ENCODE measurements around the gene CALML3.
A peak's percentile ranks its signal among the peaks of the same experiment; 100 is the strongest.

The CALML3 gene

DNA sequence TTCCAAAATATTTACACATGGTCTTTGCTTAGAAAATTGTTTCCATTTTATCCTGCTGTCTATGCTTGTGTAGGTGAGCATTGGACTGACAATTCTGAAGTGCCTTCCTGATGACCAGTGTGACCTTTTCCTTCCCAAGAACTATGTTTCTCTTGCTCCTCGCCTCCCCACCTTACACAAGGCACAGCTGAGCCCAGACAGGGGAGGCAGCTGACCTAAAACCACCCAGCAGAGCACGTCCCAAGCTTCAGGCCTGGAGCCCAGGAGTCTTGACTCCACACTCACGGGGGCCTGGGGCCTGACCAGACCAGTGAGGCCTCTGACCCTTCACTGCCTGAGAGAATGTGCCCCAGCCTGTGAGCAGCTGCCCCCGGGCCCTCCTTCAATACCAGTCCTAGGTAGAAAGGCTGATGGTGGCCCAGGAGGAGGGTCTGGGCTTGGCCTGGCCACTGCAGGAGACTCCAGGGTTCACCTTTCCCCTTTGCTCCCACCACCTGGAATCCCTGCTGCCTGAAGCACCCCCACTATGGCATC is 32.4 kb upstream of the CALML3 start:
- no peak for DNase-seq

DNA sequence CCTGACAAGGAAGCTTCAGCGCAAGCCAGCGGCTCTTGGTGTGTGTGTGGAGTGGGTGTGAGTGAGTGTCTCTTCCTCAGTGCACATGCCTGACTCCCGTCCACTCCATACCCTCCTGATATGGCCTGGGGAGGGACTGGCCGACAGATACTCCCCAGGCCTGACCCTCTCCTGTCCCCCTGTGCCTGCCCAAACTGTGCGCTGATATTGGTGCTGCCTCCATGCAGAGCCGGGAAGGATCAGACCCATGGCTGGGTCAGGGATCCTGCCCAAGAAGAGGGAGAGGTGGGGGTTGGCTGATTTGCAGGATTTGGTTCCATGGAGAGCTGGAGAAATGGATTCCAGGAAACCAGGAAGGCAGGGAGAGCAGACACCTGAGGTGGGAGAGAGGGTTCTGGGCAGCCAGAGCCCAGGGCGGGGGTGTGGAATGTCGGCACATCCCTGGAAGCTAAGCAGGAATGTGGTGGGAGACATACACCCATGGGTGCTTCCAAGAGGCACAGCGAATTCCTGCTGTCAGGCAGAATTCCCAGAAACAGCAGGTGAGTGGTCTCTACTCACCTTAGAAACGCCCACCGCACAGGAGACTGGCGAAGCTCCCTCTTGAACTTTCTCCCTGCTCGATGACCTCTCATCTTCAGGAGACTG is 31.7 kb upstream of the CALML3 start:
- no peak for DNase-seq

DNA sequence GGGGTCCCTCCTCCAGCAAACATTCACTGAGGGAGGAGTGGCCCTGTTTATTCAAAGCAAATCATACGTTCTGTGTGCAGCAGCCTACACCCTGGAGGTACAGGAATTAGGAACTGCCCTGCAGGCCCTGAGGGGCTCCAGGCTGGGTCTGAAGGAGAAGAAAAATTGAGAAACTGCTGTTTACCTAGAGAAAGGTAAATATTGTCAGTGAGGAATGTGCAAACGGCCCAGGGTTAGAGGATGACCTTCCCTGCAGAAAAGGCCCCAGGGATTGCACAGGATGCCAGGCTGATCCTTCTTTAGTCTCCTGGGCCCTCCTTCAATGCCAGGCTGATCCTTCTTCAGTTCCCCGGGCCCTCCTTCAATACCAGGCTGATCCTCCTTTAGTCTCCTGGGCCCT is 31.1 kb upstream of the CALML3 start:
- DNase-seq: peak; percentile 44

DNA sequence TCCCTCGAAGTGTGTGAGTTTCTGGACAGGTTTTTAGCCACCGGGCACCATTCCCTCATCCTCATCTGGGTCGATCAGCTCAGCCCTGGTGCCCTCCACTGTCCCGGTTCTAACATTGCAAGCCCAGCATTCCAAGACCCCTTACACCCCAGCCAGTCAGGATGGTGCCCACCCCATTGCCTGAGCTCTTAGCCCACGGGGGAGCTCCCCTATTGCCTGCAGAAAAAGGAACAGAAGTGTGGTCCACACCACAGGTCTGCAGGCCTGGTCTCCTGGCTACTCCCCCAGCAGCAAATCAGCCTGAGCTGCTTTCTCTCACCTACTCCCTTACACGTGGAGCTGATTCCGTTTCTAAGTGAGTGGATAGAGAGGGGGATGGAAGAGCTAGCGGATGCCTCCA is 30.1 kb upstream of the CALML3 start:
- DNase-seq: no peak

DNA sequence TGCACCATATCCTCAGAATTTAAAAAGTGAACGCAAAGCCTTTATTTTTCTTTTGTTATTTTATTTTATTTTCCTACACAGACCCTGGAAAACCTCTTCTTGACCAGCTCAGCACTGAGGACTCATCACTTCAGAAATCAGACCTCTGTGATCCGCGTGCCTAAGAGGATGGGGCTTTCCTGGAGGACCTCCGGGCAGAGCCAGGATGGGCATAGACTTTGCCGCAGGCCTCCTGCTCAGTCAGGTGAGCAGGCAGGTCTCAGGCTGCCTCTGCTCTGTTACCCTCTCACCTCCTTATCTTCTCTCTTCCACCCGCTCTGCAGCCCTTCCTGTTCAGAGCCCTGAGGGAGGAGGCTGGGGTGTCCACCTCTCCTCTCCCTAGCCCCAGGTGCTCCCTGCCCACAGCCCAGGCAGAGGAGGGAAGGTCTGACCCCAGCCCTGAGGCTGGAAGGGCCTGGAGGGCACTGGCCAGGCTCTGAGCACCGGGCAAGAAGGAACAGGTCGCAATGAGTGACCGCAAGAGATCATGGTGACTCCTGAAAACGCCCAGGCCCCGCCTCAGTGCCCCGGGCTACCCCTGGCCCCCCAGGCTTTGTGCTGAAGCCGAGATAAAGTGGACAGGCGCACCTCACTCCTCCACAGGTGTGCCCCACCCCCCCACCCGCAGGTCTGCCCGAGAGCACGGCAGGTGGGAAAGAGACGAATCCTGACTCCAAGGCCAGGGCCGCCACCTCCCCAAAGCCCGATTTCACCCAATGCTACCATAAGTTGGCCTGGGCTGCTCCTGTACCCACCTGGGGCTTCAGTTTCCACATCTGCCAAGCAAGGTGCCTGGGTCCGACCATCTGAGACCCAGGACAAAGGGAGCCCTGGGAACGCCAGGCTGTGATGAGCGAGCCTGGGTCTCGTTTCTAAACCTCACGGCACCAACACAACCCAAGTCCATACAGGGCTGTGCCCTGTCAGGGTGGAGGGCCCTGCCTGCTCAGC is 28.2 kb upstream of the CALML3 start:
- peak; percentile 41 for DNase-seq

DNA sequence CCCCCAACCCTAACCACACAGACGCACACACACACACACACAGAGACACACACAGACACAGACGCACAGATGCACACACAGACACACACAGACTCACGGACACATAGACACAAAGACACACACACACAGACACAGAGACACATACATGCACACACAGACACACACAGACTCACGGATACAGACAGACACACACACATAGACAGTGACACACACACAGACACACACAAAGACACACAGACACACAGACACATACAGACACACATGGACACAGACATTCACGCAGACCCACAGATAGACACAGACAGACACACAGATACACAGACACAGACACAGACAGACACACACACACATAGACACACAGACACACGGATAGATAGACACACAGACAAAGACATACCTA is 27.5 kb upstream of the CALML3 start:
- DNase-seq: no peak

DNA sequence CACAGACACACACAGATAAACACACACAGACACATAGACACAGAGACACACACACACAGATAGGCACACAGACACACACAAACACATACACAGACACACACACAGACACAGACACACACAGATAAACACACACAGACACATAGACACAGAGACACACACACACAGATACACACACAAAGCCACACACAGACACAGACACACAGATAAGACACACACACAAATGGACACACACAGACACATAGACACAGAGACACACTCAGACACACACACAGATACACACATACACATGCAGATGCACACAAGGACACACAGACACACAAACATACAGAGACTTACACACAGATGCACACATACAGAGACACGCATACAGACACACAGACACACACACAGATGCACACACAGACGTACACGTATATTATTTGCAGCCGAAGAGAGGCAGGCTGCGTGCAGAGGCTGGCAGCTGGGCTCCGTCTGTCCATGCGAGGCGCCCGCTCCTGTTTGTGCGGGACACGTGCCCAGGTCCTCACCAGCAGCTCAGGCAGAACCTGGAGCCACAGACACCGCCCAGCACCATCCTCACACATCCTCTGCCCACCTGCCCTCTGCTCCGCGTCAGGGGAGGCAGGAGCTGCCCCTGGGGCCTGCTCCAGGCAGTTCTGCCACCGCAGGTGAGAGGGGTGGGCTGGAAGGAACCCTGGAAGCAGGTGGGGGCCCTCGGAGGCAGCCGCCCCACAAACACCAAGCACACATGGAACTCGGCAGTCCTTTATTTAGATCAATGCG is 26.6 kb upstream of the CALML3 start:
- DNase-seq: peak; percentile 77

DNA sequence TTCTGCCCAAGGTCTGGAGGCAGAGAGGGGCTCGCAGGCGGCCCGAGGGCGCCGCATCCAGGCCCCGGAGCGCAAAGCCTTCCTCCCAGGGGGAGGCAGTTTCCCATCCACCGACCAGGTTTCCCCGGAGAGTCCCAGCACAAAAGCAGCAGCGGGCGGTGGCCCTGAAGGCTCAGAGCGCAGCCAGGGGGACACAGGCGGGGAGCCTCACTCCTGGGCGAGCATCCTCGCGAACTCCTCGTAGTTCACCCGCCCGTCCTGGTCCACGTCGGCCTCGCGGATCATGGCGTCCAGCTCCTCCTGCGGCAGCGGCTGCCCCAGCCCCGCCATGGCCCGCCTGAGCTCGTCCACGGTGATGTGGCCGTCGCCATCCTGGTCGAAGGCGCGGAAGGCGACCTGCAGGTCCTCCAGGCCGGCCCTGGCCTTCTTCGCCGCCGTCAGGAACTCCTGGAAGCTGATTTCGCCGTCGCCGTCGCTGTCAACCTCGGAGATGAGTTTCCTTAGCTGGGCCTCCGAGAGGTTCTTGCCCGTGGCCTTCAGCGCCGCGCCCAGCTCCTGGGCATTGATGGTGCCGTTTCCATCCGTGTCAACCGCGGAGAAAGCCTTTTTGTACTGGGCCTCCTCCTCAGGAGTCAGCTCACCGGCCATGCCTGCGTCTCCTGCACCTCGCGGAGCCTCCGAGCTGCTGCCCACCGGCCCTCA is 25.8 kb upstream of the CALML3 start:
- DNase-seq: no peak

DNA sequence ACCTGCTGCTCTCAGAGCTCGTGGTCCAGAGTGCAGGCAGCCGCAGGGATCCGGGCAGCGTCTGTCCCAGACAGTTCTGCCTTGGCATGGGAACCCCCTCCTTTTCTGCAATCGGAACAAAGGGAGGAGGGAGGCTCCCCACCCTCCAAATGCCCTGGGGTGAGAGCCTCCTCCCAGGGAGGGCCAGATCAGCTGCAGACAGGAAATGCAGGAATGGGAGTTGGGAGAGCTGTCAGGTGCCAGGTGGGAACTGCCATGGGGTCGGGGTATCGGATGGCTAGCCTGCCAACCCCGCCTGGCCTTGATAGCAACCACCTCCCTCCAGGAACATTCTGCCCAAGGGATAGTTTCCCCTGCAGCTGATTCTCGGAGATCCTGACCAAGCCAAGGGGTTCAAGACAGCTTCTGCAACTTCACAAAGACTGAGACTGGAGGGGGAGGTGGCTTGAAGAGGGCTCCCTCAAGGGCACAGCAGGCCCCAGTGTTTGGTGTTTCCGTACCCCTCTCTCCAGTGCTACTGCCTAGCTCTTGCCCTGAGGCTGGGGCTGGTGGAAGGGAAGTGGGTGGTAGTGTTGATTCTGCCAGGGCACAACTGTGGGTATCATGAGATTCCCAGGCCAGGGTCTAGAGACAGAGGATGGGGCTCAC is 25.1 kb upstream of the CALML3 start, which contains the start of gene CALML5:
CALML5 (minus strand) TSS at position 78 of the 648 bp plus-strand sequence. CDS start 132 bp downstream, outside the sequence.
- no peak for DNase-seq

DNA sequence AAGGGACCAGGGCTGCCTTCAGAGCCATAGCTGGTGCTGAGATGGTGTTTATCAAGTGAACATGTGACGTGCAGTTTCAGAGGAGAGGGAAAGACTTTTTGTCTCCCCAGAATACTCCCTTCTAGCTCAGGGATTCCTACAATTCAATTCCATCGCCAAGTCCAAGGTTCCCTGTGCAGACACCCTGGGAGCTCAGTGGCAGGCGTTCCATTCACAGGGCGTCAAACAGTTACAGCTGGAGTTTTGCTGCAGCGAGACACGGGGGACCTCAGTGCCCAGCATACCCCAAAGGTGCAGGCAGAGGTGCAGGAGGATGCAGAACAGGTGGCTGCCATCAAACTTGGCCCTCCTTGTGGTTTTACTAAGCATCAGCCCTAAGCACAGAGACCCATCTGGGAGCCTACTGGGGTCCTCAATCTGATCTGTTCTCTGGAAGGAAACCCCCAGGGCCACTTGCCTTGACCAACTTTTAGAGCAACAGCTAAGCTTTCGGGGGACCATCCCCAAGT is 24.5 kb upstream of the CALML3 start:
- DNase-seq: no peak

DNA sequence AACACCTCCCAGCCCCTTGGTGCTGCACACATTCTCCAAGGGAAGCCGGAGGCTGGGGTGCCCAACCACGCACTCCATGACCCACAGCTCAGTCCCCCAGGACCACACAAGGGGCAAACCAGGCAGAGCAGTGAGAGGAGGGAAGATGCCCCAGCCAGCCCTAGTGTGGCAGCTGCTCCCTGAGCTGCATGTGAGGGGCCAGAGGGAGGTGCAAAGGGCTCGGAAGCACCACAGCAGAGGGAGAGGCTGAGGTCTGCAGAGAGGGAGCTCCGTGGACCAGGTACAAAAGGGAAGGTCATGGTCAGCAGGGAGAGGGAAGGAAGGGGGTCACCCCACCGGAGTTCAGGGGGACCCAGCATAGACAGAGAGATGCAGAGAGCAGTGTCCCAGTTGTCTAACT is 23.9 kb upstream of the CALML3 start:
- DNase-seq: no peak

DNA sequence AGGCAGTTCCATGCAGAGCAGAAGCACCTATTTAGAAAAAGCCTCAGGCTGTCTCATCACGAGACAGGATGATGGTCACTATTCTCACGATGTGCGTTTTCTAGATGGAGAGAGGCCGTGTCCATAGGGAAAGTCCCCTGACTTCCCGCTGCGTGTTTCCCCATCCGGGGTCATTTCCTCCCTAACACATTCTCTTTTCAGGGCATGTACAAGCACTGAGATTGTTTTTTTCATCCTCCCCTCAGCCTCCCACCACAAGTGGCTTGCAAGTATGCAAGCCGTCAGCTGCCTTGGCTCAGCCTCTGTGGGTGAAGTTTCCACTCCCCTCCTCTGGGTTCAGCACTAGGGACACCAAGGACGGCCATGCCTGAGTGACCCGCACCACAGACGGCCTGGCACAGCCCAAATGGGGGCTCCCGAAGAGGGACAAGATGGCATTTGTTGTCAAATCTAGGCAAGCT is 22.7 kb upstream of the CALML3 start:
- no peak for DNase-seq

DNA sequence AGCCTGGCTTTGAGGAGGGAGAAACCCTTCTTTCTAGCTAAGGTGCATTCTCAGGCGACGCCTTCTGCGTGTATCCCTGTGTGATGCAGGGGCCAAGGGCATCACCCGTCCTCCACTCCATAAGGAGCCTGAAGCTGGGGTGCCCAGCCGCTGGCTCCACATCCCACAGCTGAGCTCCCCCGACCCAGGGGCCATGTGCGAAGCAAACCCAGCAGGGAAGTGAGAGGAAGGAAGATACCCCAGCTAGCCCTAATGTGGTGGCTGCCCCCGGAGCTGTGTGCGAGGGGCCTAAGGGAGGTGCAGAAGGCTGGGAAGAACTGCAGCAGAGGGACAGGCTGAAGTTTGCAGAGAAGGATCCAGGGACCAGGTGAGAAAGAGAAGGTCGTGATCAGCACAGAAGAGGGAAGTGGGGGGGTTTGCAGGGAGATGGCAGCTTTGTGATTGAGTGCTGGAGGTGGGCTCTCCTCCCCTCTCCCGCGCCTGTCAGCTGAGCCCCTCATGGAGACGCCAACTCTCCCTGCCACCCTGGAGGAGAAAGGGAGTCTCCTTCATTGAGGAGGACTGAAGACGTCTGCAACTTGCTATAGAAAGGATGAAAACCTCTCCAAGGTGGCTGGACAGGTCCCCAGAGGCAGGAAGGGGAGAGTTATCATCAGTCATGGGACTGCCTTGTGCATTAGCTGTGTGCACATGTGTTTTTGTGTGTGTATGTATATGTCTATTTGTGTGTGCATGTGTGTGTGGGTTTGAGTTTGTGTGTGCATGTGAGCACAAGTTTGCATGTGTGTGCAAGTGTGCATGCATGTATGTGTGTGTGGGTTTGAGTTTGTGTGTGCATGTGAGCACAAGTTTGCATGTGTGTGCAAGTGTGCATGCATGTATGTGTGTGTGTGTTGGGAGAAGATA is 21.9 kb upstream of the CALML3 start:
- peak; percentile 55 for DNase-seq

DNA sequence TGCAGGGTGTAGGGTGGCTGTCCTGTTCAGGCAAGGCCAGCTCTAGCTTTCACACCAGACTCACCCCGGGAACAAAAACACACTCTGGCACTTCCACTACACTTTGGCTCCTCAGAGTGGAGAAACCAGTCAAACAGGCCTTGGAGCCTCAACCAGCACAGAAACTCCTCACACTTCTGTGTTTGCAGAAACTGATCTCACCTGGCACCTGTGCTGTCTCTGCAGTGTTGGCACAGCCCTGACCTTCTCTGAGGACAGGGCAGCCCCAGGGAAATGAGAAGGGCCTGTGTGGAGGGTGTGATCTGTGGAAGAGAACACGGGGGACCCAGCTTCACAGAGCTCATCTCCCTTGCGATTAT is 21.3 kb upstream of the CALML3 start:
- peak; percentile 99 for DNase-seq

DNA sequence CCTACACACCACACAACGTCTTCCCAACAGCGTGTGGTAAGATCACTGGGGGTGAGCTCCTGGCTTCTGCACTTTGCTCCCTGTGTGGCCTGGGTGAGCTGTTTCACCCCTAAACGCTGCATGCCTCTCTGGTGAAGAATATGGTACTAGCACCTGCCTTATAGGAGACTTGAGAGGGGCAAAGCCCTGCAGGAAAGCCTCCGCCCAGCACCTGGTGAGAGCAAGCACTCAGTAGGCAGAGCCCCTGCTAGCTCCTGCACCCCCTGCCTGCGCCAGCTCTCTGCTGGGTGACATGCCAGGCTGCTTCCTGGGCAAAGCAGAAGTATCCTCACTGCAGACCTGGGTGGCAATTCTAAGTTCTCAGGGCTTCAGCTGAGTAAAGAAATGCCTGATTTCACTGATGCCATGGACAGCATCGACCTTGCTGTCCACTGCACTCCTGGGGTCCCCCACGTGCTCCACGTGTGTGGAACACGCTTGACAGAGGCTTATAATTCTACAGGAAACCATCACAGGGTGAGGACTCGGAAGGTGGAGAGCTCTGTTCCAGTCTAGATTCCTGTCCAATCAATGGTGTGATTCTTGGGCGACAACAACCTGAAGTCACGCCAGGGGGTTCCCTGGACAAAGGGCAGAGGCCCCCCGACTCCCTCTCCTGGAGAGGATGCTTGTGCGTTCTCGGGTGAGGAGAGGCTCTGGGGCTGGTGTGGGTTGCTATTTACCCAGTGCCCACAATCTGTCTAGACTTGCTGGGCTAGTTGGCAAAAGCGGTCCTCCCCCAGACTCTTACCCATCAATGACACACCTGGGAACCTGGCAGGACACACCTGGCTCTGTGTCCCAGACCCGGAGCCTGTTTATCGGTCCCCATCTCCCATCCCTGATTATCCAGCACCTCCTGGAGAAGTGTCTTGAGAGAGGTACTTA is 20.4 kb upstream of the CALML3 start:
- DNase-seq: peak; percentile 83

DNA sequence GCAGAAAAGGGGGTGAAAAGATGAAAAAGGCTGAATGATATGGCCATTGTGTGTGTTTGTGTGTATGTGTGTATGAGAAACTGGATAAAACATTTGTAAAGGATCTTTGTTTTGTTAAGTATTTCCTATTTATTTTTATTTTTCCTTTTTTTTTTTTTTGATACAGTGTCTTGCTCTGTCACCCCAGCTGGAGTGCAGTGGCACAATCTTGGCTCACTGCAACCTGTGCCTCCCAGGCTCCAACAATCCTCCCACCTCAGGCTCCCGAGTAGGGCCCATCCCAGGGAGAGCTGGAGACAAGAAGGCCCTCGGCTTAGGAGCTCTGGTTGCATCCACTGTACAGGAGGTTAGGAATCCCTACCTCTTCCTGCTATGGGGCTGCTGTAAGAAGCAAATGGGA is 18.5 kb upstream of the CALML3 start:
- peak; percentile 29 for DNase-seq

DNA sequence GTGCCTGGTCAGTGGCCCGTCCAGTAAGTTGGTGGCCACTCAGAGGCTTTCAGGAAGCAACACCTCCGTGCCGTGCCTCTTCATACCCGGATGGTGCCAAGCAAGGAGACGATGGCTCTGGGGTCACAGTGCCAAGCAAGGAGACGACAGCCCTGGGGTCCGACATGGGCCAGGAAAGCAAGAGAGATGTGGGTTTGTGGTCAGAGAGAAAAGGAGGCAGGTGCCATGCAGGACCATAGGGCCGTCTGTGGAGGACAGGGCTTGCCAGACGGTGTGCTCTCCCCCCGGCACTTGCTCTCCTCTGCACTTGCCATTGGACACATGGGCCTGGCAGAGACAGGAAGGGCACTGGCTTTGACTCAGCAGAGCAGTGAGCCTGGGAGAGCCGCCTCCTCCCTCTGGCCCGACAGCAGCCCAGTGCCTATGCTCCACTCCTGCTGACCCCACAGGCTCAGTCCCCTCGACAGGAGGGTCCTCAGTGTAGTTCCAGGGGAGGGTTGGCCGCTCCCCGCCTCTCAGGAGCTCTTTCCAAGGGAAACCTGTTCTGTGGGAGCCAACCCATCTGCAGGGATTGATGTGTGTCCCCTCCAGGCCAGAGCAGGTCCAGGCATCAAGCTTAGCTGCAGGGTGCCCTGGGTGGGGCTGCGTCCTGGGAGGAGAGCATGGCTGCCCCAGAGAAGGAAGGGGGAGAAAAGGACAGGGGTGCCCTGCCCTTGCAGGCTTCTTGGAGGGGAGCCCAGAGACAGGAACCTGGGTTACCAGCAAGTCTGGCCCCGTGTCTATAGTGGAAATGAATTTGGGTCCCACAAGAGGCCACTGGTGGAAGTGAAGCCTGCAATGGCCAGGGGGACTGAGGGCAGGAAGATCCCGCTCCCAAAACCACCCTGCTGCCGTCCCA is 17.8 kb upstream of the CALML3 start:
- no peak for DNase-seq

DNA sequence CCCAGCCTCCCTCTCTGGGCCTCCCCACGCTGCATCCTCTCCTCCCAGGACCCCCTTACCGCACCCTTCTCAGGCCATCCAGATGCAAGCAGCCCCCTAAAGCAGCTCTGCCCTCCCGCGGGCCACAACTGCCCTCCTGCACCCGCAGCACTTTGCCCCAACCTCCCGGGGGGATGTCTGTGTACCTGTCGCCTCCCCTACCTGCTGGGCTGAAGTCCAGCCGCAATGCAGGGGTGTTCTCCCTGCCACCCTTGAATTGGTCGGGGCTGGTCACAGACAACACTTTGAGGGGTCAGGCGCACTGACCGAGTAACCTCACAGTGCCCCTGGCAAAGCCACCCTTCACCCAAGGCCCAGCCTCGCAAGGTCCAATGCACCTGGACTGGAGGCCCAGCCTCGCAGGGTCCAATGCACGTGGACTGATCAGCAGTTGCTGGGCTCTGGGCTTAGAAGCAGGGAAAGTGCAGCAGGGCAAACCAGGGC is 17.1 kb upstream of the CALML3 start:
- DNase-seq: no peak
